HEK293T (cell line): ENCODE measurements around the gene FAM124A.

Experiments
- FOXM1 ChIP-seq: fragments of 450-650 bp; IDR thresholded peaks from 2 replicates; pipeline ENCODE4 v1.6.1; 2017; ENCODE audit warnings: mild to moderate bottlenecking, borderline replicate concordance
- HDGF ChIP-seq: fragments of 450-650 bp; IDR thresholded peaks from 2 replicates; pipeline ENCODE4 v1.6.1; 2017; ENCODE audit warnings: antibody characterized with exemption, borderline replicate concordance
- SP1 ChIP-seq: fragments of 450-650 bp; IDR thresholded peaks from 2 replicates; pipeline ENCODE4 v1.6.1; 2017
- TARDBP ChIP-seq: fragments of 450-650 bp; IDR thresholded peaks from 2 replicates; pipeline ENCODE4 v1.6.1; 2016

DNA sequence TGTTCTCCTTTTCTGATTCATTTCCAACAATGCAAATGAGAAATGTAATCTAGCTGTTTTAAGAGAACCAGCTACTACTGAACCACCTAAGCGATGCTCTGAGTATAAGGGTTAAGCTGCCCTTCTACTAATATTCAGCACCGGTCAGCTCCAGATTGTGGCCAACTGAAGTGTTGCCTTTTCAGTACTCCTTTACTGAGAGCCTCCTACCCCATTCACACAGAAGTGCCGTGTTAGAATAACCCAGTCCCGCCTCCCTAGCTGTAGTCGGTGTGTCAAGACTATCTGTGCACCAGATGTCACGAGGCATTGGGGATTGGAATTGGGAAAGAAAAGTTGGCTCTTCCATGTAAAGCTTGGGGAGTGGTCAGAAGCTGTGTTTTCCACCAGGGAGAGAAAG lies 45.4 kb downstream of the FAM124A start:
- TF ChIP-seq SP1 (no peak), HDGF (no peak), TARDBP (no peak), FOXM1 (no peak)
